PC-3 (cell line): ENCODE measurements around the gene STUM. TPM values are rescaled to one million over a fixed set of nuclear protein-coding genes. Genes with fewer than 3 reads are reported as not detected.

ENCODE experiments used
- ATAC-seq: fragments of 200-7000 bp; cut with Tn5 transposase; 2 replicates; pipeline ENCODE4 v1.9.1; 2020; ENCODE audit warnings: mild to moderate bottlenecking, moderate library complexity
- BruUV-seq: library from RNA; stranded (reverse); fragments of 400-500 nt; replicated peaks from 2 replicates; lab custom pipeline; 2021; lab: Mats Ljungman, UMichigan
- CTCF ChIA-PET: fragments of 300-600 bp; sonication (Branson Sonifier 250); formaldehyde crosslinking; loops from one replicate; lab custom pipeline; 2022; ENCODE audit warnings: antibody characterized with exemption; lab: Charles Lee
- POLR2A ChIA-PET: fragments of 300-600 bp; sonication (Branson Sonifier 250); formaldehyde crosslinking; loops from one replicate; lab custom pipeline; 2022; ENCODE audit warnings: antibody characterized with exemption; ENCODE audit not compliant: unreplicated experiment; lab: Charles Lee
- DNase-seq: peaks from one replicate; pipeline ENCODE4 v3.0.0-alpha.2; 2015
- H2AFZ ChIP-seq: fragments of 300-600 bp; sonication (generic); 2 replicates; pipeline ENCODE4 v1.6.0; 2016; ENCODE audit warnings: antibody characterized with exemption, low read length
- H3F3A ChIP-seq: fragments of 300-600 bp; sonication (generic); one replicate; pipeline ENCODE4 v1.6.0; 2017; ENCODE audit warnings: antibody characterized with exemption, low read length, control low read depth, mild to moderate bottlenecking; ENCODE audit not compliant: unreplicated experiment
- H3K27ac ChIP-seq: fragments of 300-600 bp; sonication (generic); 2 replicates; pipeline ENCODE4 v1.5.1; 2016; ENCODE audit warnings: mild to moderate bottlenecking, low read length
- H3K27me3 ChIP-seq: fragments of 300-600 bp; sonication (generic); 2 replicates; pipeline ENCODE4 v1.6.1; 2016; ENCODE audit warnings: low read length, mixed read lengths
- H3K36me3 ChIP-seq: fragments of 300-600 bp; sonication (generic); 2 replicates; pipeline ENCODE4 v1.6.1; 2016; ENCODE audit warnings: low read depth, mixed run types, low read length, mixed read lengths
- H3K4me1 ChIP-seq: fragments of 300-600 bp; sonication (generic); 2 replicates; pipeline ENCODE4 v1.5.1; 2016; ENCODE audit warnings: low read length; ENCODE audit not compliant: insufficient read depth
- H3K4me2 ChIP-seq: fragments of 300-600 bp; sonication (generic); 2 replicates; pipeline ENCODE4 v1.6.0; 2016; ENCODE audit warnings: low read length
- H3K4me3 ChIP-seq: fragments of 300-600 bp; sonication (generic); 2 replicates; pipeline ENCODE4 v1.5.1; 2016; ENCODE audit warnings: mild to moderate bottlenecking, low read length, mixed read lengths
- H3K79me2 ChIP-seq: fragments of 300-600 bp; sonication (generic); 2 replicates; pipeline ENCODE4 v1.6.1; 2017; ENCODE audit warnings: low read length, mixed read lengths
- H3K9ac ChIP-seq: fragments of 300-600 bp; sonication (generic); 2 replicates; pipeline ENCODE4 v1.6.0; 2016; ENCODE audit warnings: mild to moderate bottlenecking, low read length
- H3K9me2 ChIP-seq: fragments of 300-600 bp; sonication (generic); replicated peaks from 2 replicates; pipeline ENCODE4 v1.6.1; 2016; ENCODE audit warnings: mixed run types, low read length, mixed read lengths
- H3K9me3 ChIP-seq: fragments of 300-600 bp; sonication (generic); 2 replicates; pipeline ENCODE4 v1.6.1; 2016; ENCODE audit warnings: low read length, mixed read lengths
- H4K20me1 ChIP-seq: fragments of 300-600 bp; sonication (generic); 2 replicates; pipeline ENCODE4 v1.6.1; 2016; ENCODE audit warnings: low read length, mixed read lengths
- CTCF ChIP-seq: fragments of 300-600 bp; sonication (generic); conservative IDR thresholded peaks from 2 replicates; pipeline ENCODE4 v1.5.1; 2017; ENCODE audit warnings: antibody characterized with exemption, low read depth, mild to moderate bottlenecking, low read length
- EZH2 ChIP-seq: fragments of 300-600 bp; sonication (generic); IDR thresholded peaks from one replicate; pipeline ENCODE4 v1.6.1; 2017; ENCODE audit warnings: antibody characterized with exemption, mild to moderate bottlenecking, low read length; ENCODE audit not compliant: unreplicated experiment
- EZH2phosphoT487 ChIP-seq: fragments of 300-600 bp; sonication (generic); IDR thresholded peaks from 2 replicates; pipeline ENCODE4 v1.6.1; 2018; ENCODE audit warnings: mild to moderate bottlenecking, antibody characterized with exemption, low read length, borderline replicate concordance
- intact Hi-C: fragments of 100-400 bp; cut with micrococcal nuclease; formaldehyde crosslinking; loops from 2 replicates; pipeline ENCODE4 v1.9.0; 2023
- total RNA-seq: library from RNA; depleted of rRNA; stranded (reverse); fragments of >200 nt; gene quantifications from 2 replicates; pipeline ENCODE4 v1.2.3, GENCODE V29; 2014

The STUM gene
- total RNA-seq, 1 experiment from 2014 or later: 0.58 TPM

- Histone ChIP-seq H3K4me1 (peaks cover 13% of the 10 kb centered on the region), H3K9me2 (no peaks in the 10 kb centered on the region), H2AFZ (peak overlapping the region; percentile 24; the same call in 1 of the 2 replicates), H3K9ac (no peak overlapping the region), H3K79me2 (no peaks in the 10 kb centered on the region), H4K20me1 (no peaks in the 10 kb centered on the region), H3K36me3 (no peaks in the 10 kb centered on the region), H3K9me3 (peaks cover 17% of the 10 kb centered on the region), H3K27ac (peak overlapping the region; percentile 7; the same call in 1 of the 2 replicates), H3K27me3 (no peaks in the 10 kb centered on the region), H3F3A (no peaks in the 10 kb centered on the region), H3K4me2 (peak overlapping the region; percentile 13; the same call in 1 of the 2 replicates), H3K4me3 (no peak overlapping the region)
- TF ChIP-seq EZH2: no peak
- no peak for TF ChIP-seq CTCF
- TF ChIP-seq EZH2phosphoT487: no peak
- DNase-seq (peak; percentile 99), ATAC-seq (peak; percentile 74)
- intact Hi-C loops: no loop called here
- BruUV-seq: no TSS peak
- POLR2A ChIA-PET: no interaction called here
- CTCF ChIA-PET: interaction anchor here (0.6 kb wide), 1 partner anchor 193 kb away, joined by 4 read pairs; no protein-coding TSS in a partner anchor
Measured at GRCh38 chr1:226624526-226624925, 76.0 kb downstream of the STUM start.

GRCh38 chr1:226625326-226625725 is 76.8 kb downstream of the STUM start:
- ATAC-seq (no peak), DNase-seq (no peak)
- Histone ChIP-seq H3K36me3 (no peaks in the 10 kb centered on the region), H3K27me3 (no peaks in the 10 kb centered on the region), H3K9me3 (peaks cover 17% of the 10 kb centered on the region), H3F3A (no peaks in the 10 kb centered on the region), H3K9me2 (no peaks in the 10 kb centered on the region), H2AFZ (no peak overlapping the region), H3K4me2 (no peak overlapping the region), H3K79me2 (no peaks in the 10 kb centered on the region), H3K9ac (no peak overlapping the region), H4K20me1 (no peaks in the 10 kb centered on the region), H3K27ac (peak overlapping the region; percentile 16; the same call in 1 of the 2 replicates), H3K4me3 (no peak overlapping the region), H3K4me1 (peaks cover 13% of the 10 kb centered on the region)
- BruUV-seq: no TSS peak
- ChIA-PET POLR2A (no interaction called here), CTCF (no interaction called here)
- intact Hi-C loops: no loop called here
- no peak for TF ChIP-seq EZH2
- no peak for TF ChIP-seq EZH2phosphoT487
- TF ChIP-seq CTCF: no peak

- no peaks in the 10 kb centered on the region for H3K9me2 ChIP-seq
- no peak for DNase-seq
- peaks cover 13% of the 10 kb centered on the region for H3K4me1 ChIP-seq
- peaks cover 15% of the 10 kb centered on the region for H3K9me3 ChIP-seq
- ATAC-seq: no peak; the same call in 1 of the 2 replicates
- H3K27ac ChIP-seq: no peak overlapping the region
- no peak for TF ChIP-seq CTCF
- TF ChIP-seq EZH2phosphoT487: no peak
- TF ChIP-seq EZH2: no peak
- intact Hi-C loops: loop anchor here (2.0 kb wide), 1 partner anchor 203 kb away; no protein-coding TSS in a partner anchor
- no peaks in the 10 kb centered on the region for H3K27me3 ChIP-seq
- peak overlapping the region; percentile 14; the same call in 1 of the 2 replicates for H3K4me2 ChIP-seq
- no peaks in the 10 kb centered on the region for H3K36me3 ChIP-seq
- no peak overlapping the region for H3K4me3 ChIP-seq
- H2AFZ ChIP-seq: peak overlapping the region; percentile 43
- BruUV-seq: no TSS peak
- ChIA-PET POLR2A (interaction anchor here (0.6 kb wide), 1 partner anchor 320 kb away, joined by 3 read pairs; no protein-coding TSS in a partner anchor), CTCF (interaction anchor here (0.5 to 1.0 kb wide), 16 partner anchors 13 to 324 kb away, joined by 3 to 21 read pairs (median 4); no protein-coding TSS in a partner anchor)
- H4K20me1 ChIP-seq: no peaks in the 10 kb centered on the region
- no peaks in the 10 kb centered on the region for H3F3A ChIP-seq
- H3K79me2 ChIP-seq: no peaks in the 10 kb centered on the region
- no peak overlapping the region for H3K9ac ChIP-seq
Measured at GRCh38 chr1:226625832-226626576, 77.4 kb downstream of the STUM start.
